Non-pigmented ciliary epithelial cell (primary cell): ENCODE measurements around the gene DOCK7.

Experiments used
- DNase-seq: peaks from one replicate; pipeline ENCODE4 v3.0.0-alpha.2; 2010; ENCODE audit warnings: low read depth

Gene DOCK7

GRCh38 chr1:62448221-62448933 is 239.8 kb downstream of the DOCK7 start:
- DNase-seq, result no peak

DNA sequence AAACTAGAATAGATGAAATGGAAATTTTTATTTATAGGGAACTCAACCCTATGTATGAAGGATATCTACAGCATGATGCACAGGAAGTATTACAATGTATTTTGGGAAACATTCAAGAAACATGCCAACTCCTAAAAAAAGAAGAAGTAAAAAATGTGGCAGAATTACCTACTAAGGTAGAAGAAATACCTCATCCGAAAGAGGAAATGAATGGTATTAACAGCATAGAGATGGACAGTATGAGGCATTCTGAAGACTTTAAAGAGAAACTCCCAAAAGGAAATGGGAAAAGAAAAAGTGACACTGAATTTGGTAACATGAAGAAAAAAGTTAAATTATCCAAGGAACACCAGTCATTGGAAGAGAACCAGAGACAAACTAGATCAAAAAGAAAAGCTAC is 243.5 kb downstream of the DOCK7 start:
- DNase-seq, result no peak

- DNase-seq, result no peak
Observed at GRCh38 chr1:62439652-62440371, 248.4 kb downstream of the DOCK7 start.

- no peak for DNase-seq
Observed at GRCh38 chr1:62438163-62438562, 250.0 kb downstream of the DOCK7 start.

GRCh38 chr1:62437273-62437940 is 250.8 kb downstream of the DOCK7 start:
- no peak for DNase-seq

DNA sequence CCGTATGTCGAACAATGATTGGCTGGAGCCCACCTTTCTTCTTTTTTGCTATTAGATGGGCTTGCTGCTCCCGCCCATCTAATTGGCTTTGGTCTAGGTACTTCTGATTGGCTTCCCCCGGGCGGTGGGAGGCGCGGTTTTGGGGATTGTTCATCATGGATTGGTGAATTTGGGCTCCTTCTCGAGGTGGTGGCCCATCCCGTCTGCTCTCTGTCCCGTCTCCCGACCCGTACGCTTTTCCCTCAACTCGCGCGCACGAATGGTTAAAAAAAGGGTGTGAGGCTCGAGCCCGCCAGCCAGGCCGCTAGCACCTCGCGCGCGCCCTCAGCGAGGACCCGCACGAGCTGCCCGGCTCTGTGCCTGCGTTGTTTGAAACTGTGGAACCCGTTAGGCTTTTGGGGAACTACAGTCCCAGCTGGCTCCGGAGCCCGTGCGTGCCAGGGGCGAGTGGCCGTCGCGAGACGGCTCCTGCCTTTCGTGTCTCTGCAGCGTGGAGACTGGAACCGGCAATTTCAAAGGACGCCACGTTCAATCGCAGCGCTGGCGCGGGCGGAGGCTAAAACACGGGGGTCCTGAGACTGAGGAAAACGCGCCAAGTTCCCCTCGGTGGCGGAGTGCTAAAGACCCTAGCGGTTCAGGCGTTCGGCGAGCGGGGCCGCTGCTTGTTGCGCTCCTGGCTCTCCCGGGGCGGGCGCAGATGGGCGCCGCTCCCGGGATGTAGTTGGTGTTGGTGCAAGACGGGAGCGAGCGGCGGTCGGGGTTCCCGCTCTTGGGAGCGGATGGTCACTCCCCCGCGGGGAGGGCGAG is 251.5 kb downstream of the DOCK7 start, which contains the start of gene USP1:
Gene USP1 (plus strand): TSS at position 584 of the 807 bp plus-strand sequence. CDS start 2,819 bp downstream, outside the sequence.
- DNase-seq, result peak; percentile 99

DNA sequence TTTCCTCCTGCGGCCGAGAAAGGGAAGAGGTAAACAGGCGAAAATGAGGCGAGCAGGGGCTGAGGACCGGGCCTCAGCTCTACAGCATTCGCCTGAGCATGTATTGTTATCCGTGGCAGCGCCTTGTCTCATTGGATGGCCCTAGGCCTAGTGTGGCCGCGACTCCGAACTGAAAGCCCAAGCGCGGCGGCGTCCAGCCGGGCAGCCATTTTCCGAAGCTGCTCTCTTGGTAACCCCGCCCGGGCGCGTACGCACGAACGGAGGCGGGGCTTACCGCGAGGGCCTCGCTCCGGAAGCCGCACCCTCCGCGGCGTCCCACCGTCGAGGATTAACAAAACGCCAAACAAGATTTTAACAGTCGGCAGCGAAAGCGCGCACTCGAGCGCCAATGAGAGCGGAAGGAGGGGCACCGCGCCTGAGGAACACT is 252.1 kb downstream of the DOCK7 start:
- DNase-seq, result no peak

GRCh38 chr1:62435231-62436038 is 252.8 kb downstream of the DOCK7 start:
- no peak for DNase-seq

GRCh38 chr1:62434618-62435001 is 253.6 kb downstream of the DOCK7 start:
- no peak for DNase-seq

GRCh38 chr1:62433861-62434617 is 254.1 kb downstream of the DOCK7 start:
- DNase-seq, result no peak

DNA sequence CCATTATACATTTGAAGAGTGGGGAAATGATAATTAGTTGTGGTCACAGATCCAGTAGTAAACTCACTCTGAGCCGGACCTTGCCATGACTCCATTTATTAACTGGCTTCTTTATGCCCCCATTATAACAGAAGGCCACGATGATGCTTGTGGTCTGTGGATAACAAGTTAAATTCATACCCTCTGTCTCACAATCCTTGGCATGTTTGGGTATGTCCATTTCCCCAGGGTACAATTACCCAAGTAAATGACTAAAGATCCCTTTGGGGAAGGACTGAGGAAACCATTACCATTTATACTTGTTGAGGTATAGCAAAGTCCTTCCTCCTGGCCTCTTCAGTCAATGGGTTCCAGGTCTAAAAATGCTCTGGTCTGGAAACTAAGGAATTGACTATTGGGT is 258.6 kb downstream of the DOCK7 start:
- no peak for DNase-seq

- no peak for DNase-seq
Observed at GRCh38 chr1:62428351-62428750, 259.8 kb downstream of the DOCK7 start.

DNA sequence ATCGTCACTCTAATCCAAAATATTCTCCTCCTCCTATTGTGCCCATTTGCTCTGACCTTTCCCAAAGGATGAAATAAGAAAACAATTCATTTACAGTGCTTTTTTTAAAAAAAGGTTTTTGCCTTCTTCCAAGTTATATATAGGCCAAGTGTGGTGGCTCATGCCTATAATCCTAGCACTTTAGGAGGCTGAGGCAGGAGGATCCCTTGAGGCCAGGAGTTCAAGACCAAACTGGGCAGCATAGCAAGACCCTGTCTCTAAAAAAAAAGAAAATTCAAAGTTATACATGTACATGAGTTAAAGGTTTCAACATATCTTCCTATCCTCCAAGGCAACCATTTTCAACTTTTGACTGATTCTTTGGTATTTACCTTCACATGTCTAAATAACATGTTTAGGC is 261.4 kb downstream of the DOCK7 start:
- DNase-seq, result no peak

DNA sequence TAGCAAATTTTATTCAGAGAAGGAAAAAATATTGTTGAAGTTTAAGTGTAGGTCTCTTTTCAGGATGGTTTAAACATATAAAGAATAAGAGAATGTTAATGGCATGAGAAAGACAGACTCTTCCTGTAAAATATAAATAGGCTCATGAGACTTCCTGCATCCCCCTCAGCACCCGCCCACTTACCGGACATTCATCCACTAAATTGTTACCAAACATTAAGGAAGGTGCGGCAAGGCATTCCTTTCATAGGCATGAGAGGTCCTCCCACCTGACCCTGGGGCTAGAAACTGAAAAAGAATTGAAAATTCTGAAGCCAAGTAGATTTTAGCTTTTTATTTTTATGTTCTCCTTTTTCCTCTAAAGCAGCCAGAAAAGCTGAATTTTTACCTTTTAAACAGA is 261.9 kb downstream of the DOCK7 start:
- DNase-seq, result no peak

GRCh38 chr1:62425041-62425440 is 263.1 kb downstream of the DOCK7 start:
- DNase-seq, result no peak

DNA sequence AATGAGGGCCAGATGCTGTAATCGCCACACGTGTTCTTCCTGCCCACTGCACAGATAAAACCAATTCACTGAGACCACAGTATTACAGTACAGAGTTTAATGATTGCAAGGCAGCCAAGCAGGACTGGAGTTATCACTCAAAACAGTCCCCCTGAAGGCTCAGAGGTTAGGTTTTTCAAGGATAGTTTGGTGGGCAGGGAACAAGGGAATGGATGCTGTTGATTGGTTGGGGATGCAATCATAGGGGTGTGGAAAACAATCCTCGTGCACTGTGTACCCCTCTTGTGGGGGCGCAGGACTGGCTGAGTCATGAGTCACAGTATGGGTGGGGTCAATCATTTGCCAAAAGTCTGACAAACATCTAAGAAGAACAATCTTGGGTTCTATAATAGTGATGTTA is 263.8 kb downstream of the DOCK7 start:
- DNase-seq, result no peak

DNA sequence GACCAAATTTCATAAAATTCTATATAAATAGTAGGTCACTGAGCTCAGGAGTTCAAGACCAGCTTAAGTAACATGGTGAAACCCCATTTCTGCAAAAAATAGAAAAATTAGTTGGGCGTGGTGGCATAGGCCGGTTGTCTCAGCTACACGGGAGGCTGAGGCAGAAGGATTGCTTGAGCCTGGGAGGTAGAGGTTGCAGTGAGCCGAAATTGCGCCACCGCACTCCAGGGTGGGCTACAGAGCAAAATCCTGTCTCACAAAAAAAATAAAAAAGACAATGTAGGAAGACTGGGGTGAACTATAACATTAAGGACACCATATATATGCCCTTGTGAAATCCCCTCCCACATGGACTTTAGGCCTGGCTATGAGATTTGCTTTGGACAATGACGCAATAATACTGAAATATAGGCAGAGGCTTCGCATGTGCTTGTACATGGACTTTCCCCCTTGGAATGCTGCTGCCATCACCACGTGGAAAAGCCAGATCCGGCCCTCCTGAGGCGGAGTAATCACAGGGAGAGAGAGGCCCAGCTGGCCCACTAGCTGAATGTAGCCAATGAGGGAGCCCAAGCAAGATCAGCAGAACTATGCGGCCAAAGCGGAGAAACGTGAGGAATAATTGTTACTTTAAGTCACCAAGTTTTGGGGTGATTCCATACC is 264.5 kb downstream of the DOCK7 start:
- no peak for DNase-seq

GRCh38 chr1:62420214-62420613 is 268.0 kb downstream of the DOCK7 start:
- DNase-seq, result no peak

DNA sequence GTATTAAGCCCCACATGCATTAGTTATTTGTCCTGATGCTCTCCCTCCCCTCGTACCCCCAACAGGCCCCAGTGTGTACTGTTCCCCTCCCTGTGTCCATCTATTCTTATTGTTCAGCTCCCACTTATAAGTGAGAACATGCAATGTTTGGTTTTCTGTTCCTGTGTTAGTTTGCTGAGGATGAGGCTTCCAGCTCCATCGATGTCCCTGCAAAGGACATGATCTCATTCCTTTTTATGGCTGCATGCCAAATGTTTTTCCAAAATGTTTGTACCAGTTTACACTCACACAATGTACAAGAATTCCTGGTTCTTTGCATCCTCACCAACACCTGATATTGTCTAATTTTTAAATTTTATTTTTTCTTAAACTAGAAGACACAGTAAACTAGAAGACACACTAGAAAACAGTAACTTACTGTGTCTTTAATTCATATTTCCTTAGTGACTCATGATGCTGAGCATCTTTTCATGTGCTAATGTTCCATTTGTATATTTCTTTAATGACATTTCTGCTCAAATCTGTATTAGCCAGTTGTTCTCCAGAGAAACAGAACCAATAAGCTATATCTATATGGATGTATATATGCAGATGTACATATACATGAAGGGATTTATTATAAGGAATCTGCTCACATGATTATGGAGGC is 270.7 kb downstream of the DOCK7 start:
- no peak for DNase-seq

- DNase-seq, result no peak
Observed at GRCh38 chr1:62415687-62416086, 272.5 kb downstream of the DOCK7 start.
